Mucosa of descending colon (tissue), 3 donors: Measurements from ENCODE around the gene NEUROG1. TPM values are rescaled to one million over a fixed set of nuclear protein-coding genes. Genes with fewer than 3 reads are reported as not detected.

Experiments
- ATAC-seq: fragments of 200-7000 bp; cut with Tn5 transposase; one replicate; pipeline ENCODE4 v1.9.1; 2020; ENCODE audit warnings: mild to moderate bottlenecking, moderate library complexity
- DNase-seq, 3 donors: peaks; one replicate each; pipeline ENCODE4 v3.0.0-alpha.2; 2020
- H3K36me3 ChIP-seq: fragments of 200-600 bp; one replicate; pipeline ENCODE4 v1.8.0; 2021; ENCODE audit warnings: low read depth, mild to moderate bottlenecking
- H3K4me1 ChIP-seq: fragments of 200-600 bp; one replicate; pipeline ENCODE4 v1.8.0; 2021; ENCODE audit warnings: low read depth, mild to moderate bottlenecking
- H3K4me3 ChIP-seq: fragments of 200-600 bp; one replicate; pipeline ENCODE4 v1.8.0; 2021; ENCODE audit warnings: mild to moderate bottlenecking
- H3K9me3 ChIP-seq: fragments of 200-600 bp; one replicate; pipeline ENCODE4 v1.8.0; 2021; ENCODE audit warnings: mild to moderate bottlenecking
- intact Hi-C, 2 donors: fragments of 100-400 bp; cut with DNase I in 1 of 2; cut with micrococcal nuclease in 1 of 2; formaldehyde crosslinking; loops; one replicate each; pipeline versions ENCODE4 v1.11.0 to v1.11.1; 2022; cut with DNase I, micrococcal nuclease
- total RNA-seq, 3 donors: library from RNA; stranded (reverse); fragmentation: NEBNext Ultra II Directional in 2 of 3; extraction: Animal tissue kit (Norgen Biotek cat#: 25700) in 2 of 3; gene quantifications; one replicate each; pipeline versions ENCODE4 v1.2.1 to v1.2.4, GENCODE V29; 2021 to 2023
- TF ChIP-seq, protein P1 (sequence below): fragments of 200-600 bp; IDR thresholded peaks from one replicate; pipeline ENCODE4 v1.8.0; 2022; ENCODE audit warnings: antibody characterized with exemption, mild to moderate bottlenecking
- donor health status: DM: no; HTN: no; CAD: no; lungs with moderate emphysema.
- donor health status: DM: no; HTN: no; CAD: no.
- donor health status: DM: no; HTN: yes; CAD: no.

Gene NEUROG1
- total RNA-seq, 3 donors from 2014 or later: not detected

DNA sequence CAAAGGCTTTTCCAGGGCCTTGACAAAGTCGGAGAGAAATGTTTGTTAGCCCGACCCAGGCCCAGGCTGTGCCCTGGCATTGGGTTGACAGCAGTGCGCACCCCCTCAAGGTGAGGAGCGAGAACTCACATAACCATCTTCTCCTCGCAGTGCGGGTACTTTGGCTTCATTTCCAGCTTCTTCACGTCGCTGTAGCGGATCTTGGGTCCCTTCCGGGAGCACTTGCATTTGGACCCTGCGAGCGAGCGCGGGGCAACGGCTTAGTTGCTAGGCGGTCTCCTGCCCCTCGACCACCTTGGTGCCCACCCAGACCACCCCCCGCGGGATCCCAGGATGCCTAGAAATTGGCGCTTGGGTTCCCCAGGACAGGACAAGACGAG is 42.5 kb upstream of the NEUROG1 start:
- no peaks in the 10 kb centered on the region for H3K36me3 ChIP-seq
- TF ChIP-seq, protein P1, sequence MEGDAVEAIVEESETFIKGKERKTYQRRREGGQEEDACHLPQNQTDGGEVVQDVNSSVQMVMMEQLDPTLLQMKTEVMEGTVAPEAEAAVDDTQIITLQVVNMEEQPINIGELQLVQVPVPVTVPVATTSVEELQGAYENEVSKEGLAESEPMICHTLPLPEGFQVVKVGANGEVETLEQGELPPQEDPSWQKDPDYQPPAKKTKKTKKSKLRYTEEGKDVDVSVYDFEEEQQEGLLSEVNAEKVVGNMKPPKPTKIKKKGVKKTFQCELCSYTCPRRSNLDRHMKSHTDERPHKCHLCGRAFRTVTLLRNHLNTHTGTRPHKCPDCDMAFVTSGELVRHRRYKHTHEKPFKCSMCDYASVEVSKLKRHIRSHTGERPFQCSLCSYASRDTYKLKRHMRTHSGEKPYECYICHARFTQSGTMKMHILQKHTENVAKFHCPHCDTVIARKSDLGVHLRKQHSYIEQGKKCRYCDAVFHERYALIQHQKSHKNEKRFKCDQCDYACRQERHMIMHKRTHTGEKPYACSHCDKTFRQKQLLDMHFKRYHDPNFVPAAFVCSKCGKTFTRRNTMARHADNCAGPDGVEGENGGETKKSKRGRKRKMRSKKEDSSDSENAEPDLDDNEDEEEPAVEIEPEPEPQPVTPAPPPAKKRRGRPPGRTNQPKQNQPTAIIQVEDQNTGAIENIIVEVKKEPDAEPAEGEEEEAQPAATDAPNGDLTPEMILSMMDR: no peak
- ATAC-seq: no peak
- intact Hi-C loops: no loop called here
- no peak overlapping the region for H3K4me3 ChIP-seq
- H3K9me3 ChIP-seq: no peaks in the 10 kb centered on the region
- H3K4me1 ChIP-seq: no peaks in the 10 kb centered on the region
- no peak for DNase-seq

DNA sequence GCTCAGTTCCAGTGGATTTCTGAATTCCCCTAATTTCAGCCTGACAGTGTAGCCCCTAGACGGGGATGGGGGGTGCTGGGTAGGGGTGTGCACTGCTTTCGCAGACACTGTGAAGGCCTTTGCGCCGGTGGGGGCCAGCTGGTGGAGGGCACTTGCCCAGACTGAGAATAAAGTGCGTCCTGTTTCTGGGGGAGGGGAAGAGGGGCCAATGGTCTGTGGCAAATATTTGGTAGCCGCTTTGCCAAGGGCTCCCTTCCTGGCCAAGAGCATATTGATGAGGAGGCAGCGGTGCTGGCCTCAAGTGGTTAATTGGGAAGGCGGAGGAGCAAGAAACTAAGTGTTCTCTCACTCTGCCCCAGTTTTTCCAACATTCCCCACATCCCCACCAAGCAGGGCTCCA is 41.7 kb upstream of the NEUROG1 start:
- DNase-seq (no peak), ATAC-seq (no peak)
- TF ChIP-seq, protein P1: no peak
- Histone ChIP-seq H3K4me3 (no peak overlapping the region), H3K9me3 (no peaks in the 10 kb centered on the region), H3K36me3 (no peaks in the 10 kb centered on the region), H3K4me1 (no peaks in the 10 kb centered on the region)
- intact Hi-C loops: no loop called here

DNA sequence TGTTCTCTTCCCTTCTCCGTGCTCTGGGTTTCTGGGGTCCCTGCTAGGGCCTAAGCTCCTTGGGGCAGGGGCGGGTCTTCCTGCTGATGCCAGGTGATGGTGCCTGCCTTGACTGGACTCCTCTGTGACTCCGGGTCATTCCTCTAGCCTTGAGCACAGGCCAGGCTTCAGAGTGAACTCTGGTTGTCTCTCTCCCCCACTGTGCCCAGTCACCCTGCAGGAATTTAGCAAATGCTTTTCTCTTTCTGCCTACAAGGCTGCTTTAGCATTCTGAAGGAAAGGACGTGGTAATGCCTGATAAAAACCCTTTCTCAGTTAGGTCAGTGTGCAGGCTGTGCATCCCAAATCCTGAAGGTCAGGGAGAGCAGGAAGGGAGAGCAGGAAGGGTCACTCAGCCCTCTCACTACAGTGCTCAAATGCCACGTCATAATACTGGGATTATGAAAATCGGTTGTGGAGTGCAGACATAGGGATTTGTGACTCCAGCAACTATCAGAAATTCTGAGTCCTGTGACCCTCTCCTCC is 40.4 kb upstream of the NEUROG1 start:
- TF ChIP-seq, protein P1: no peak
- Histone ChIP-seq H3K9me3 (no peaks in the 10 kb centered on the region), H3K36me3 (no peaks in the 10 kb centered on the region), H3K4me3 (no peak overlapping the region), H3K4me1 (no peaks in the 10 kb centered on the region)
- DNase-seq (no peak), ATAC-seq (no peak)
- intact Hi-C loops: no loop called here

DNA sequence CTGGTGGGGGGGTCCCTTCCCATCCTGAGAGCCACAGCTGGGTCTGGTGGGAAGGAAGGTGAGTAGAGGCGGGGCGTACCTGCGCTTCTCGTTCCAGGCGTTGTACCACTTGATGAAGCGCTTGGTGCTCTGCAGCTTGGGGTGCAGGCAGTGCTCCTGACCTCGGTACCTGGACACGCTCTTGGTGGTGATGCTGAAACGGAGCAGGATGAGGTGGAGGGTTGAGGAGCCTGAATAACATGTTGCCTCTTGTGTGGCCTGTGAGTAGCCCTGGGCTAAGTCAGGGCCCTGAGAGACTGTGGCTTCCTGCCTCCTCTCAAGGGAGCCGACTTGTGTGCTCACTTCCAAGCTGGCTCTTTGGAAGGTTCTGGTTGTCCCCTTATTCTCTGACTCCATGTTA is 38.7 kb upstream of the NEUROG1 start:
- Histone ChIP-seq H3K4me3 (no peak overlapping the region), H3K9me3 (no peaks in the 10 kb centered on the region), H3K36me3 (no peaks in the 10 kb centered on the region), H3K4me1 (no peaks in the 10 kb centered on the region)
- ATAC-seq (no peak), DNase-seq (no peak)
- TF ChIP-seq, protein P1: no peak
- intact Hi-C loops: no loop called here

DNA sequence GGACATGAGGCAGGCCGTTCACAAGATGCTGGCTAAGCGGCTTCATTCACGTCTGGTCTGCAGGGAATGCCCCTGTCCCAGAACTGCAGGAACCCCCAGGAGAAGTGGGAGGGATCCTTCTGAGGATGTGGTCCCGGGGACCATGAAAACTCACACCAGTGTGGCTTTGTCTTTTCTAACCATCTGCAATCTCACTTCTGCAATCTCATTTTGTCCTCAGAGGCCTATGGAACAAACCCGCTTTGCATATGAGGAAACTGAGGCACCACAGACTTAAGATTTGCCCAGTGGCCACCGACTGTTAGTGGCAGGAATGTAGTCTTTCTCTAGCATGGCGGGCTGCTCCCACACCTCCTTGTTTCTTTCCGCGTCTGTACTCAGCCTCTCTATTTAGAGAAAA is 36.1 kb upstream of the NEUROG1 start:
- intact Hi-C loops: no loop called here
- TF ChIP-seq, protein P1: no peak
- ATAC-seq (no peak), DNase-seq (no peak)
- Histone ChIP-seq H3K36me3 (no peaks in the 10 kb centered on the region), H3K4me3 (no peak overlapping the region), H3K9me3 (no peaks in the 10 kb centered on the region), H3K4me1 (no peaks in the 10 kb centered on the region)

DNA sequence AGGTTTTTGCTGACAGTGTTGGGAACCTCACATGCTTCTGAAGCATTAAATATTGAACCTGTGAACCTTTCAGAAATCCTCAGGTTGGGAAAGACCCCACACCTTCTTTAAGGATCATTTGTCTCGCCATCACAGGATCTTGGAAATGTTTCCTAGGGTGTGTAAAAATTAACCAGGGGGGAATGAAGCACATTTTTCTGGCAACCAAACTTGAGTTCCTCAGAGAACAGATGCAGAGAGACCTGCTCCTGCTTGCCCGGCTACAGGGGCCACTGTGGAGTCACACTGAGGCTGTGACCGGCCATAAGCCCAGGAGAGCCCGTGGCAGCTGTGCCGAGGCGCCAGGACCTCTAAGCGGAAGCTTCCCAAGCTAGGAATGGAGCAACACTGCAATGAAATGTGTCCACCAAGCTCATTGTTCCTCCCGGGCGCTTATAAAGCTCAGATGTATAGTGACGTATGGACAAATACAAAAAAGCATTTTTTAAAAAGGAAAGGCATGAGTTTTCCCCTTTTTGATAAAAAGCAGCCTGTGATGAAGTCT is 35.4 kb upstream of the NEUROG1 start:
- ATAC-seq (no peak), DNase-seq (no peak)
- intact Hi-C loops: no loop called here
- TF ChIP-seq, protein P1: no peak
- Histone ChIP-seq H3K4me3 (no peak overlapping the region), H3K4me1 (no peaks in the 10 kb centered on the region), H3K36me3 (no peaks in the 10 kb centered on the region), H3K9me3 (no peaks in the 10 kb centered on the region)
